ENCODE data around the gene COP1.

The COP1 gene

GRCh38 chr1:176203735-176204134 lies 3.4 kb downstream of the COP1 start:
- no peaks in the 10 kb centered on the region for H3K27me3 Mint-ChIP-seq (ENCODE audit: low read depth)
- no peak for TF ChIP-seq CTCF (IDR thresholded peaks at IDR 0.05; ENCODE audit: unreplicated experiment in 3 of 3)

DNA sequence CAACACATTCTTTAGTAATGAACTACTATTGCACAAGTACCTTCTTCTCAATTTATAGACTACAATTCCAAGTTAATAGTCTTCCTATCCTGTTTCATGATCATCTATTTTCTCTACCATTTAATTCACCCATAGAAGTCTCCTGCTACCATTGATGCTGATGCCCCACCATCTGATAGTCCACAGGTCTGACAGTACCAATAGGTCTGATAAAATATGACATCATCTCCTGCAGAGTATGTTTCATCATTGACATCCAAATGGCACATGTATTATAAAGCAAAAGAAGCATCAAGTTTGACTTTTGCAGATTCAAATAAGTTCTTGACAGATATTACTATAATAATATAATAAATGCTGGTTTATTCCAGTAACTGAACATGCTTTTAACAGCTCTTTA lies 5.5 kb downstream of the COP1 start:
- no peak overlapping the region for H3K27ac Mint-ChIP-seq
- TF ChIP-seq CTCF (IDR thresholded peaks at IDR 0.05; ENCODE audit: unreplicated experiment in 3 of 3), result no peak
- H3K9me3 Mint-ChIP-seq, result peaks cover 4% of the 10 kb centered on the region
- H3K4me1 Mint-ChIP-seq, result peaks cover 30% of the 10 kb centered on the region
- H3K27me3 Mint-ChIP-seq (ENCODE audit: low read depth), result no peaks in the 10 kb centered on the region
- H3K4me3 Mint-ChIP-seq, result no peak overlapping the region
- peaks cover 14% of the 10 kb centered on the region for H3K36me3 Mint-ChIP-seq (ENCODE audit: low read depth)

More at GRCh38 chr1:176203735-176204134, 3.4 kb downstream of the COP1 start:
- Mint-ChIP-seq H3K4me1 (peaks cover 35% of the 10 kb centered on the region), H3K4me3 (peak overlapping the region; percentile 17 to 57 (median 35)), H3K36me3 (ENCODE audit: low read depth) (peaks cover 3% of the 10 kb centered on the region), H3K27ac (no peak overlapping the region), H3K9me3 (no peaks in the 10 kb centered on the region)

- Mint-ChIP-seq H3K27ac (no peak overlapping the region), H3K9me3 (peaks cover 6% of the 10 kb centered on the region), H3K4me3 (no peak overlapping the region), H3K27me3 (ENCODE audit: low read depth) (no peaks in the 10 kb centered on the region), H3K36me3 (ENCODE audit: low read depth) (peaks cover 16% of the 10 kb centered on the region), H3K4me1 (peaks cover 20% of the 10 kb centered on the region)
- TF ChIP-seq CTCF (IDR thresholded peaks at IDR 0.05; ENCODE audit: unreplicated experiment in 3 of 3), result no peak
These were observed 7.4 kb downstream of the COP1 start for GRCh38 chr1:176199707-176200106.

DNA sequence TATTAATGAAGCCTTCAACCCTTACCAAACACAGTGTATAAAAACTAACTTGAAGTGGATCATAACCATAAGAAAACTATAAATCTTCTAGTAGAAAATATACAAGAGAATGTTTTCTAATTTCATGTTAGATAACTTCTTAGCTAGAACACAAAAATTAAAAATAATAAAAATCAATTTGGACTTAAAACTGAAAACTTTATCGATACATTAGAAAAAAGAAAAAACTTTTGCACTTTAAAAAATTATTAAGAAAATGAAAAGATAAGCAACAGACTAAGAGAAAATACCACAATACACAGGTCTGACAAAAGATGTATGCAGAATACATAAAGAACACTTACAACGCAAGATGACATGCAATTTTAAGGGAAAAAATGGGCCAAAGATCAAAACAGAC lies 8.7 kb downstream of the COP1 start:
- H3K27ac Mint-ChIP-seq, result no peak overlapping the region
- H3K9me3 Mint-ChIP-seq, result peaks cover 8% of the 10 kb centered on the region
- no peak overlapping the region for H3K4me3 Mint-ChIP-seq
- H3K36me3 Mint-ChIP-seq (ENCODE audit: low read depth), result peaks cover 20% of the 10 kb centered on the region
- H3K4me1 Mint-ChIP-seq, result peaks cover 10% of the 10 kb centered on the region
- no peaks in the 10 kb centered on the region for H3K27me3 Mint-ChIP-seq (ENCODE audit: low read depth)
- no peak for TF ChIP-seq CTCF (IDR thresholded peaks at IDR 0.05; ENCODE audit: unreplicated experiment in 3 of 3)

- no peak overlapping the region for H3K4me3 Mint-ChIP-seq
- H3K9me3 Mint-ChIP-seq, result peaks cover 8% of the 10 kb centered on the region
- peaks cover 5% of the 10 kb centered on the region for H3K4me1 Mint-ChIP-seq
- H3K36me3 Mint-ChIP-seq (ENCODE audit: low read depth), result peaks cover 23% of the 10 kb centered on the region
- H3K27ac Mint-ChIP-seq, result no peak overlapping the region
- TF ChIP-seq CTCF (IDR thresholded peaks at IDR 0.05; ENCODE audit: unreplicated experiment in 3 of 3), result no peak
- H3K27me3 Mint-ChIP-seq (ENCODE audit: low read depth), result no peaks in the 10 kb centered on the region
These were observed 10.4 kb downstream of the COP1 start for GRCh38 chr1:176196728-176197127.

DNA sequence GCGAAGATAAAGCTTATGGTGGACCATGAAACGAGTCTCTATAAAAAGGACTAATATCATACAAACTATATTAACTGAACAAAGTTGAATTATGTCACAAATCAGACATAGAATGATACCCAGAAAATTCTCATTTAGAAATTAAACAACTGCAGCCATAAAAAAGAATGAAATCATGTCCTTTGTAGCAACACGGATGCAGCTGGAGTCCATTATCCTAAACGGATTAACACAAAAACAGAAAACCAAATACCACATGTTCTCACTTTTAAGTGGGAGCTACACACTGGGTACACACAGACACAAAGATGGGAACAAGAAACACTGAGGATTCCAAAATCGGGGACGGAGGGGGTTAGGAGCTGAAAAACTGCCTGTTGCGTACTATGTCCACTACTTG lies 11.5 kb downstream of the COP1 start:
- Mint-ChIP-seq H3K27me3 (ENCODE audit: low read depth) (no peaks in the 10 kb centered on the region), H3K36me3 (ENCODE audit: low read depth) (peaks cover 27% of the 10 kb centered on the region), H3K4me1 (peaks cover 5% of the 10 kb centered on the region), H3K9me3 (peaks cover 8% of the 10 kb centered on the region), H3K27ac (no peak overlapping the region), H3K4me3 (no peak overlapping the region)
- no peak for TF ChIP-seq CTCF (IDR thresholded peaks at IDR 0.05; ENCODE audit: unreplicated experiment in 3 of 3)

Data from nephron (organoid).